GOT3 (cell line): ENCODE measurements around the gene GPS2.
"Not testable (repeated sequence)": the region's sequence is repeated elsewhere in the genome, so short reads cannot be mapped to it uniquely, and the experiment has no call there.

Experiments used
- DNase-seq: peaks from one replicate; lab custom pipeline; 2025; ENCODE audit warnings: mixed read lengths; lab: John Stamatoyannopoulos, UW

Gene GPS2

GRCh38 chr17:7314719-7315569, at the start of gene GPS2:
GPS2 (minus strand) TSS chr17:7315360; CDS start chr17:7315052, 308 bp downstream.
- DNase-seq: peak; percentile 49

GRCh38 chr17:7363311-7363710, 48.2 kb upstream of the GPS2 start:
- no peak for DNase-seq

GRCh38 chr17:7361906-7362305, 46.7 kb upstream of the GPS2 start:
- DNase-seq: no peak

GRCh38 chr17:7357381-7357780, 42.2 kb upstream of the GPS2 start:
- no peak for DNase-seq

- no peak for DNase-seq
Measured at GRCh38 chr17:7356756-7357155, 41.6 kb upstream of the GPS2 start.

GRCh38 chr17:7356072-7356549, 41.0 kb upstream of the GPS2 start:
- DNase-seq: no peak

GRCh38 chr17:7355573-7355972, 40.4 kb upstream of the GPS2 start:
- no peak for DNase-seq

- no peak for DNase-seq
Measured at GRCh38 chr17:7355053-7355452, 39.9 kb upstream of the GPS2 start, which contains the start of gene TMEM95. TMEM95 (plus strand) TSS chr17:7355156; CDS start chr17:7355205, 49 bp downstream.

GRCh38 chr17:7354262-7354843, 39.2 kb upstream of the GPS2 start:
- no peak for DNase-seq

GRCh38 chr17:7352910-7353635, 37.9 kb upstream of the GPS2 start:
- DNase-seq: no peak

GRCh38 chr17:7352503-7352889, 37.3 kb upstream of the GPS2 start:
- DNase-seq: no peak

- DNase-seq: peak; percentile 97
Measured at GRCh38 chr17:7351665-7352502, 36.7 kb upstream of the GPS2 start, which contains the start of gene KCTD11. KCTD11 (plus strand) TSS chr17:7352162.

GRCh38 chr17:7348478-7349242, 33.5 kb upstream of the GPS2 start:
- DNase-seq: no peak

- no peak for DNase-seq
Measured at GRCh38 chr17:7347630-7348477, 32.7 kb upstream of the GPS2 start.

- DNase-seq: no peak
Measured at GRCh38 chr17:7346761-7347614, 31.8 kb upstream of the GPS2 start.

GRCh38 chr17:7343250-7343649, 28.1 kb upstream of the GPS2 start:
- no peak for DNase-seq

GRCh38 chr17:7341842-7342241, 26.7 kb upstream of the GPS2 start:
- no peak for DNase-seq

- no peak for DNase-seq
Measured at GRCh38 chr17:7340179-7340578, 25.0 kb upstream of the GPS2 start.

- not testable (repeated sequence) for DNase-seq
Measured at GRCh38 chr17:7337600-7337999, 22.4 kb upstream of the GPS2 start.
